Fibroblast of the aortic adventitia (primary cell): Measurements from ENCODE around the gene MOV10L1. TPM values are rescaled to one million over a fixed set of nuclear protein-coding genes. Genes with fewer than 3 reads are reported as not detected.

Experiments used
- DNase-seq: peaks from one replicate; pipeline ENCODE4 v3.0.0-alpha.2; 2010; ENCODE audit warnings: low read depth
- H3K4me3 ChIP-seq: 2 replicates; pipeline ENCODE4 v1.5.1; 2011; ENCODE audit warnings: low read depth, mild to moderate bottlenecking, control low read depth, low read length, moderate library complexity
- total RNA-seq: library from RNA; depleted of rRNA; stranded (reverse); fragments of >200 nt; gene quantifications from 2 replicates; pipeline ENCODE4 v1.2.3, GENCODE V29; 2012; ENCODE audit warnings: low replicate concordance
- TF ChIP-seq, protein P1 (sequence below): IDR thresholded peaks from 2 replicates; pipeline ENCODE4 v1.5.1; 2011; ENCODE audit warnings: mild to moderate bottlenecking, low read length, control low read depth, inconsistent platforms; ENCODE audit not compliant: insufficient read depth

MOV10L1 gene
- total RNA-seq, 1 donor = 5.1 TPM

DNA sequence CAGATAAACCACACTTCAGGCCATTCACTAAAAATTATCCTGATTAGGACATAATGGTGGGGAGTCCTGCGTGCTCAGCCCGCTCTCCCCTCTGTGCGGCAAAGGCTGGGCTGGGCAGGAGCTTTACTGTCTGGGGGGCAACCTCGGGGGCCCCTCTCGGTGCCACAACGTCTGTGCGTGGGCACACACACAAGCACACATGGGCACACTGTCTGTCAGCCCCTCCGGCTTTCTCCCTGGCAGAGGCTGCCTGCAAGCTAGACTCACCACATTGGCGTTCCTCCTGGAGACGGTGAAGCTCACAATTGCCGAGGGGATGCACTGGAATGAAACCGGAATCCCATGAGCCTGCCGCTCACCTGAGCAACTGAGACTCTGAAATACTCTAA lies 9.7 kb upstream of the MOV10L1 start:
- TF ChIP-seq, protein P1, sequence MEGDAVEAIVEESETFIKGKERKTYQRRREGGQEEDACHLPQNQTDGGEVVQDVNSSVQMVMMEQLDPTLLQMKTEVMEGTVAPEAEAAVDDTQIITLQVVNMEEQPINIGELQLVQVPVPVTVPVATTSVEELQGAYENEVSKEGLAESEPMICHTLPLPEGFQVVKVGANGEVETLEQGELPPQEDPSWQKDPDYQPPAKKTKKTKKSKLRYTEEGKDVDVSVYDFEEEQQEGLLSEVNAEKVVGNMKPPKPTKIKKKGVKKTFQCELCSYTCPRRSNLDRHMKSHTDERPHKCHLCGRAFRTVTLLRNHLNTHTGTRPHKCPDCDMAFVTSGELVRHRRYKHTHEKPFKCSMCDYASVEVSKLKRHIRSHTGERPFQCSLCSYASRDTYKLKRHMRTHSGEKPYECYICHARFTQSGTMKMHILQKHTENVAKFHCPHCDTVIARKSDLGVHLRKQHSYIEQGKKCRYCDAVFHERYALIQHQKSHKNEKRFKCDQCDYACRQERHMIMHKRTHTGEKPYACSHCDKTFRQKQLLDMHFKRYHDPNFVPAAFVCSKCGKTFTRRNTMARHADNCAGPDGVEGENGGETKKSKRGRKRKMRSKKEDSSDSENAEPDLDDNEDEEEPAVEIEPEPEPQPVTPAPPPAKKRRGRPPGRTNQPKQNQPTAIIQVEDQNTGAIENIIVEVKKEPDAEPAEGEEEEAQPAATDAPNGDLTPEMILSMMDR = no peak
- no peak overlapping the region for H3K4me3 ChIP-seq
- no peak for DNase-seq

DNA sequence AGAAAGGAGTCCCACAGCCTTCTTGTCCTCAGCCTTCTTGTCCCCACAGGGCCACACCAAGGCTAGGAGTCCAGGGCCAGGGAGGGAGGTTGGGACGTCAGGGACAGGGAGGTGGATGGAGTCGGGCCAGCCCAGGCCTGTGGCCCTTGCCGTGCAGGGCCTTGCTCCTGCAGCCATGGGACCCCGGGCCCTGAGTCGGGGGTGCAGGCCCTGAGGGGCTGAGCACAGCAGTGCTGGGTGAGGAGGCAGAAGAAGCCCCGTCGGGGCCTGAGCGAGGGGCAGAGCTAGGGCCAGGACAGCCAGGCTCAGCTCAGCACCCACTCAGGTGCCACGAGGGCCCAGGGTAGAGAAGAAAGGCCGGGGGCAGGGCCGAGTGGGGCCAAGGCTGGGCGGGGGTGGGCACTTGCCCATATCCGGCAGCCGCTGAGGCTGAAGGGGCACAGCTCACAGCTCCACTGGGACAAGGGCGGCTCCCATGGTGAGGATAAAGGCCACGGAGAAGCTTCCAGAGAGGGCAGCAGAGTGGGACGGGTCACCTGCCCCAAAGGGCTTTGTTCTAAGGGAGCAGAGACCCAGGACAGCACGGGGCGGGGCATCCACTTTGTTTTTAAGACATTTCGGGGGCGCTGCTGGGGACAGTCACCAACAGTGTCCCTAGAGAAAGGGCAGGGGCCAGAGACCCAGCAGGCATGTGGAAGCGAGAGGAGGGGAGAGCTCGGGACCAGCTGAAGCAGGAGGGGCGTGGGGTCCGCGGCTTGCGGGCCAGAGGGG lies 8.2 kb upstream of the MOV10L1 start:
- TF ChIP-seq, protein P1 = no peak
- no peak for DNase-seq
- no peak overlapping the region for H3K4me3 ChIP-seq

DNA sequence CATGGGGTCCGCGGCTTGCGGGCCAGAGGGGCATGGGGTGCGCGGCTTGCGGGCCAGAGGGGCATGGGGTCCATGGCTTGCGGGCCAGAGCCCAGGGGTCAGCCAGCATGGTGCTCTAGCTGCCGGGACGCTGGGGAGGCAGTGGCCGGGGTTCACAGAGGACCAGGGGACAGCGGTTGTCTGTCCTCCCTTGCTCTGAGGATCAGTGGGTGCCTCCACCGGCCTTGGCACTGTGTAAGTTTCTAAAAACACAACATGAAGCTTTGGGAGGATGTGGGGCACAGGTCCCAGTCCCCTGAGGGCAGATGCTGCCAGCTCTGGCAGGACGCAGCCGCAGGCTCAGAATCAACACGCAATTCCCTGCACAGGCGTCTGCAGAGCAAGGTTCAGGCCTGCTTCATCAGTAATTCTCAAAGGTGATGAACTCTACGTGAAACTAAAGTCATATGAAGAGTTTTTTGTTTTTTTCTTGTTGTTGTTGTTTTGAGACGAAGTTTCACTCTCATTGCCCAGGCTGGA lies 7.5 kb upstream of the MOV10L1 start:
- no peak for DNase-seq
- TF ChIP-seq, protein P1 = no peak
- H3K4me3 ChIP-seq = no peak overlapping the region

DNA sequence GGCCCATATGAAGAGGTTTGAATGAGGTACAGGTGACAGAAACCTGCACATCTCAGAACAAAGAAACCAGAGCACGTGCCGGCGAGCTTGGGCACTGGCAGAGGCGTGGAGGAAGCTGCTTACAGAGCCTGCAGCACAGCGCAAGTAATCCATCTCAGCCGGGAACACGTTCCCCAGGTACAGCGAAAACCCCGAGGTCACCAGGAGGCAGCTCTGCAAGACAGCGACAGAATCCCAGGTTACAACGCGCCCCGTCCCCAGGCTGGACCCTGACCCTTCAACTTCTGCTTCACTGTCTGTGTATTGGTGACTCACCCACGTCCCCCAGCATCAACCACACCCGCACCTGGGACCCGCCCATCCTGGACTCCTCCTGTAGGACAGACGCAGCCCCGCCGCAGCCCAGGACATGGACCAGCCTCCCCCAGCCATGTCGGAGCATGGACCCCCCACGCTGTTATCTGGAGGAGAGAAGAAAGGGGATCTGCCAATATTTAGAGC lies 6.8 kb upstream of the MOV10L1 start:
- no peak overlapping the region for H3K4me3 ChIP-seq
- DNase-seq = no peak
- TF ChIP-seq, protein P1 = no peak

DNA sequence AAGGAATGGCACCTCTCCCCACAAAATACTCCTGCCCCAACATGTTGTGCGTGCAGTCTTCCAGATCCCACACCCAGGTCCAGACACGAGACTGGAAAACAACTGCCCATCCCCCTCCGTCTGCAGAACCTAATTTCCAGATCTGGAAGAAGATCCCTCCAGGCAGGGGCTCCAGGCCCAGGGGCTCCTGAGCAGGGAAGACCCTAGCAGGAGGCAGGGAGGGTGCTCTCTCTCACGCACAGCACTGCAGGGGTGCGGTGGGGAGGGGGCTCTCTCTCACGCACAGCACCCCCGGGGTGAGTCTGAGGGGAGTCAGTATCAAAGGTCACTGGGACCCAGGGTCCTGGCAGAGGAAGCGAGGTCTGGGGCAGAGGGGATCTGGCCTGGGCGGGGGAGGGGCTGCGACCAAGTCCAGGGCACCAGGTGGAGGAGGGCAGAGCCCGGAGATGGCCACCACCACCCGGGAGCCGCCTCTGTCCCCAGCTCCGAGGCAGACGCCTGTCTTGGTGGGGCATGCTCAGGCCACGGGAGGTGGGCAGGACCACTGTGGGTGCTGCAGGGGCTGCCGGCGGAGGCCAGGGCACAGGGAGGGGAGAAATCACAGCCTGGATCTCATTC lies 6.2 kb upstream of the MOV10L1 start:
- H3K4me3 ChIP-seq = no peak overlapping the region
- TF ChIP-seq, protein P1 = no peak
- DNase-seq = no peak

DNA sequence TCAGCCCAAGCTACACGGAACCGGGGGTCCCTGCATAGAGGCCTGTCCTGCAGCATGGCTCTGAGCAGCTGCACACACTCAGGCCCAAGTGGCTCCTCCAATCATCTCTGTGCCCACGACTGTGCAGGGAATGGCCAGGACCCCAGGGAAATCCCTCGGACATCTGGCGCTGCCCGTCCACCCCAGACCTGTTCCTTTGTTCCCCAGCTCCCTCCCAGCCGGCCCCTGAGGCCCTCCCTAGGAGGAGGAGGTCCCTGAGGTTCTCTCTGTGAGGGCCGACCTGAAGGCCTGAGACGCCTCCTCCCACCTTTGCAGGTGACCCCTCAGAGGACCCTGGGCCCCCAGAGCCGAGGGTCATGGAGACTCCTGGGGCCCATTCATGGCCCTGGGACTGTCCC lies 5.7 kb upstream of the MOV10L1 start:
- H3K4me3 ChIP-seq = no peak overlapping the region
- TF ChIP-seq, protein P1 = no peak
- DNase-seq = no peak
